Measurements from ENCODE around the gene ACER3.

Gene ACER3

GRCh38 chr11:76987203-76987602 lies 126.5 kb downstream of the ACER3 start:
- no peak overlapping the region for H3K4ac ChIP-seq (ENCODE audit: low read length)
- H2AK5ac ChIP-seq (ENCODE audit: low read depth, low read length): no peak overlapping the region
- H3K4me1 ChIP-seq (ENCODE audit: control insufficient read depth in 2 of 2, insufficient read depth in 1 of 2, low read depth in 1 of 2, low read length in 2 of 2): no peaks in the 10 kb centered on the region
- no peak overlapping the region for H3K23ac ChIP-seq (ENCODE audit: low read depth, low read length, poor library complexity)
- WGBS, 2 donors (ENCODE audit: extremely low coverage in 2 of 2, insufficient read length in 2 of 2, insufficient replicate concordance in 1 of 2): no CpG with 5 or more reads among the region's 1 CpG
- H2BK120ac ChIP-seq (ENCODE audit: low read depth, low read length): no peak overlapping the region
- no peak overlapping the region for H2BK5ac ChIP-seq (ENCODE audit: low read length)
- no peak overlapping the region for H3K9ac ChIP-seq (ENCODE audit: low read depth, low read length, poor library complexity)
- no peaks in the 10 kb centered on the region for H3K36me3 ChIP-seq (replicated peaks in 1 of 2; ENCODE audit: control insufficient read depth in 2 of 2, insufficient read depth in 2 of 2, low read length in 2 of 2)
- no peak overlapping the region for H3K4me2 ChIP-seq (ENCODE audit: insufficient read depth, low read length, poor library complexity, severe bottlenecking)
- no peak overlapping the region for H4K8ac ChIP-seq (ENCODE audit: low read depth, low read length)
- no peak overlapping the region for H3K18ac ChIP-seq (ENCODE audit: low read length)
- H3K27me3 ChIP-seq (ENCODE audit: control insufficient read depth in 3 of 3, insufficient read depth in 3 of 3, low read depth in 1 of 3, low read length in 3 of 3): no peaks in the 10 kb centered on the region
- DNase-seq (ENCODE audit: low spot score): no peak
- no peaks in the 10 kb centered on the region for H3K9me3 ChIP-seq (replicated peaks in 1 of 2; ENCODE audit: control insufficient read depth in 2 of 2, insufficient read depth in 1 of 2, low read depth in 1 of 2, low read length in 2 of 2)
- no peak overlapping the region for H2AFZ ChIP-seq (ENCODE audit: low read length)
- H3K27ac ChIP-seq (replicated peaks; ENCODE audit: low read length): no peak overlapping the region
- no peak overlapping the region for H3K4me3 ChIP-seq (ENCODE audit: low read length in 2 of 2)
- no peaks in the 10 kb centered on the region for H3K79me1 ChIP-seq (ENCODE audit: low read depth, low read length)
- H4K91ac ChIP-seq (ENCODE audit: low read depth, low read length, poor library complexity): no peak overlapping the region
- no peak overlapping the region for H3K14ac ChIP-seq (ENCODE audit: low read length)
- no peak overlapping the region for H2BK12ac ChIP-seq (ENCODE audit: low read length)
- H2BK15ac ChIP-seq (ENCODE audit: low read length): no peak overlapping the region

DNA sequence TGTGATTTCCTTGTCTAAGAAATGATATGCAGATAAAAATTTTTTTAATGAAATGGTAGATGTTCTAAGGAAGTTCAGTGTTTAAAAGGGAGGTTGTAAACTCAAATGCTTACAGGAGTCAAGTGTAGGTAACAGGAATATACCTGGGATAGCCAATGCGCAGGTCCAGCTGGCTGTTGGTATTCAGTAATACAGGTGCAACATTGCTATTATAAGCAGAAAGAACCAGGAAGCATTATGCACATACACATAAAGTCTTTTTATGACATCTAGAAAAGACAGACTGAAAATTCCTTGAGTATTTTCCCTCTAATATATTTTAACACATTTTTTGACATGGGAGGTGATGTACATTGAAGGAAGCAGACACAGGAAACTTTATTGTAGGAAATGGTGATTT lies 129.9 kb downstream of the ACER3 start:
- H2AK5ac ChIP-seq (ENCODE audit: low read depth, low read length): no peak overlapping the region
- no peak for DNase-seq (ENCODE audit: low spot score)
- H2BK15ac ChIP-seq (ENCODE audit: low read length): no peak overlapping the region
- no peaks in the 10 kb centered on the region for H3K9me3 ChIP-seq (replicated peaks in 1 of 2; ENCODE audit: control insufficient read depth in 2 of 2, insufficient read depth in 1 of 2, low read depth in 1 of 2, low read length in 2 of 2)
- H3K18ac ChIP-seq (ENCODE audit: low read length): no peak overlapping the region
- H2AFZ ChIP-seq (ENCODE audit: low read length): no peak overlapping the region
- H3K4me2 ChIP-seq (ENCODE audit: insufficient read depth, low read length, poor library complexity, severe bottlenecking): no peak overlapping the region
- H3K27me3 ChIP-seq (ENCODE audit: control insufficient read depth in 3 of 3, insufficient read depth in 3 of 3, low read depth in 1 of 3, low read length in 3 of 3): no peaks in the 10 kb centered on the region
- no peak overlapping the region for H3K23ac ChIP-seq (ENCODE audit: low read depth, low read length, poor library complexity)
- no peaks in the 10 kb centered on the region for H3K4me1 ChIP-seq (ENCODE audit: control insufficient read depth in 2 of 2, insufficient read depth in 1 of 2, low read depth in 1 of 2, low read length in 2 of 2)
- no peaks in the 10 kb centered on the region for H3K36me3 ChIP-seq (replicated peaks in 1 of 2; ENCODE audit: control insufficient read depth in 2 of 2, insufficient read depth in 2 of 2, low read length in 2 of 2)
- no peak overlapping the region for H3K27ac ChIP-seq (replicated peaks; ENCODE audit: low read length)
- H4K91ac ChIP-seq (ENCODE audit: low read depth, low read length, poor library complexity): no peak overlapping the region
- H3K4me3 ChIP-seq (ENCODE audit: low read length in 2 of 2): no peak overlapping the region
- no peak overlapping the region for H2BK5ac ChIP-seq (ENCODE audit: low read length)
- no peak overlapping the region for H2BK120ac ChIP-seq (ENCODE audit: low read depth, low read length)
- H3K4ac ChIP-seq (ENCODE audit: low read length): no peak overlapping the region
- no peak overlapping the region for H3K9ac ChIP-seq (ENCODE audit: low read depth, low read length, poor library complexity)
- H4K8ac ChIP-seq (ENCODE audit: low read depth, low read length): no peak overlapping the region
- H3K14ac ChIP-seq (ENCODE audit: low read length): no peak overlapping the region
- WGBS, 2 donors (ENCODE audit: extremely low coverage in 2 of 2, insufficient read length in 2 of 2, insufficient replicate concordance in 1 of 2): no CpG with 5 or more reads among the region's 1 CpG
- no peaks in the 10 kb centered on the region for H3K79me1 ChIP-seq (ENCODE audit: low read depth, low read length)
- H2BK12ac ChIP-seq (ENCODE audit: low read length): no peak overlapping the region

DNA sequence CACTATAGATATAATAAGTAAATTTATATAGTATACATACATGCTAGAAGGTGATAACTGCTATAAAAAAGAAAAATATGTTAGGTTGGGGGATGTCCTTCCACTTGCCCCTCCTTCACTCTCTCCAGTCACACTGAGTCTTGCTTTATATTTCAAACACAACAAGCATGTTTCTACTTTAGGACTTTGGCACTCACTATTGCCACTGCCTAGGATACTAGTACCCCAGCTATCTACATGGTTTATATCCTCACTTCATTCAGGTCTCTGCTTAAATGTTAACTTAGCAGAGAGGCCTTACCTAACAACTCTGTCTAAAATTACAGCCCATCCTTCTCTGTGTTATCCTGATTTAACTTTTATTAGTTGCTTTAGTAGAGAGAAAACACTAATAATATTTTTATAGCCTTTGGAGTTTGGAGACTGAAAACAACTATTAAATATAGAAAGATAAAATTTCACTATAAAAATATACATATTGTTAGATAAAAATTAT lies 134.4 kb downstream of the ACER3 start:
- Histone ChIP-seq H3K36me3 (replicated peaks in 1 of 2; ENCODE audit: control insufficient read depth in 2 of 2, insufficient read depth in 2 of 2, low read length in 2 of 2) (no peaks in the 10 kb centered on the region), H3K23ac (ENCODE audit: low read depth, low read length, poor library complexity) (no peak overlapping the region), H2BK120ac (ENCODE audit: low read depth, low read length) (no peak overlapping the region), H4K8ac (ENCODE audit: low read depth, low read length) (no peak overlapping the region), H3K9ac (ENCODE audit: low read depth, low read length, poor library complexity) (no peak overlapping the region), H3K27ac (replicated peaks; ENCODE audit: low read length) (no peak overlapping the region), H2BK15ac (ENCODE audit: low read length) (no peak overlapping the region), H2BK5ac (ENCODE audit: low read length) (no peak overlapping the region), H3K4me1 (ENCODE audit: control insufficient read depth in 2 of 2, insufficient read depth in 1 of 2, low read depth in 1 of 2, low read length in 2 of 2) (no peaks in the 10 kb centered on the region), H3K14ac (ENCODE audit: low read length) (no peak overlapping the region), H2AK5ac (ENCODE audit: low read depth, low read length) (no peak overlapping the region), H4K91ac (ENCODE audit: low read depth, low read length, poor library complexity) (no peak overlapping the region), H3K4me3 (ENCODE audit: low read length in 2 of 2) (no peak overlapping the region), H2BK12ac (ENCODE audit: low read length) (no peak overlapping the region), H3K4me2 (ENCODE audit: insufficient read depth, low read length, poor library complexity, severe bottlenecking) (no peak overlapping the region), H3K9me3 (replicated peaks in 1 of 2; ENCODE audit: control insufficient read depth in 2 of 2, insufficient read depth in 1 of 2, low read depth in 1 of 2, low read length in 2 of 2) (no peaks in the 10 kb centered on the region), H2AFZ (ENCODE audit: low read length) (no peak overlapping the region), H3K79me1 (ENCODE audit: low read depth, low read length) (no peaks in the 10 kb centered on the region), H3K18ac (ENCODE audit: low read length) (no peak overlapping the region), H3K27me3 (ENCODE audit: control insufficient read depth in 3 of 3, insufficient read depth in 3 of 3, low read depth in 1 of 3, low read length in 3 of 3) (no peaks in the 10 kb centered on the region), H3K4ac (ENCODE audit: low read length) (no peak overlapping the region)
- no peak for DNase-seq (ENCODE audit: low spot score)

DNA sequence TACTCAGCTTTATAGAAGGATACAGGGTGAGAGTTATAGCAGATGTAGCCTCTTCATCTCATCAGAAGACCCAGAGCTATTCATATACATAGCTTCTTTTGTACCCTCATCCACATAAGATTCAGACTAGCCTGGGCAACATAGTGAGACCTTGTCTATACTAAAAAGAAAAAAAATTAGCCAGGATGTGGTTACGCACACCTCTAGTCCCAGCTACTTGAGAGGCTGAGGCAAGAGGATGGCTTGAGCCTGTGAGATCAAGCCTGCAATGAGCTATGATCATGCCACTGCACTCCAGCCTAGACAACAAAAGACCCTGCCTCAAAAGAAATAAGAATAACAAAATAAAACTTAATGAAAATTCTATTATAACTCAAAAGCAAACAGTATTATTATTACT lies 136.8 kb downstream of the ACER3 start:
- no peak overlapping the region for H3K18ac ChIP-seq (ENCODE audit: low read length)
- no peaks in the 10 kb centered on the region for H3K79me1 ChIP-seq (ENCODE audit: low read depth, low read length)
- H3K4me1 ChIP-seq (ENCODE audit: control insufficient read depth in 2 of 2, insufficient read depth in 1 of 2, low read depth in 1 of 2, low read length in 2 of 2): no peaks in the 10 kb centered on the region
- H3K27me3 ChIP-seq (ENCODE audit: control insufficient read depth in 3 of 3, insufficient read depth in 3 of 3, low read depth in 1 of 3, low read length in 3 of 3): no peaks in the 10 kb centered on the region
- H2AK5ac ChIP-seq (ENCODE audit: low read depth, low read length): no peak overlapping the region
- no peak overlapping the region for H3K9ac ChIP-seq (ENCODE audit: low read depth, low read length, poor library complexity)
- no CpG with 5 or more reads among the region's 1 CpG for WGBS, 2 donors (ENCODE audit: extremely low coverage in 2 of 2, insufficient read length in 2 of 2, insufficient replicate concordance in 1 of 2)
- H2BK120ac ChIP-seq (ENCODE audit: low read depth, low read length): no peak overlapping the region
- H3K36me3 ChIP-seq (replicated peaks in 1 of 2; ENCODE audit: control insufficient read depth in 2 of 2, insufficient read depth in 2 of 2, low read length in 2 of 2): no peaks in the 10 kb centered on the region
- H4K91ac ChIP-seq (ENCODE audit: low read depth, low read length, poor library complexity): no peak overlapping the region
- no peak overlapping the region for H3K14ac ChIP-seq (ENCODE audit: low read length)
- H4K8ac ChIP-seq (ENCODE audit: low read depth, low read length): no peak overlapping the region
- no peak overlapping the region for H2BK5ac ChIP-seq (ENCODE audit: low read length)
- no peak overlapping the region for H3K4ac ChIP-seq (ENCODE audit: low read length)
- H2BK15ac ChIP-seq (ENCODE audit: low read length): no peak overlapping the region
- no peak overlapping the region for H3K4me3 ChIP-seq (ENCODE audit: low read length in 2 of 2)
- no peaks in the 10 kb centered on the region for H3K9me3 ChIP-seq (replicated peaks in 1 of 2; ENCODE audit: control insufficient read depth in 2 of 2, insufficient read depth in 1 of 2, low read depth in 1 of 2, low read length in 2 of 2)
- H3K27ac ChIP-seq (replicated peaks; ENCODE audit: low read length): no peak overlapping the region
- H3K4me2 ChIP-seq (ENCODE audit: insufficient read depth, low read length, poor library complexity, severe bottlenecking): no peak overlapping the region
- no peak overlapping the region for H3K23ac ChIP-seq (ENCODE audit: low read depth, low read length, poor library complexity)
- H2BK12ac ChIP-seq (ENCODE audit: low read length): no peak overlapping the region
- H2AFZ ChIP-seq (ENCODE audit: low read length): no peak overlapping the region
- DNase-seq (ENCODE audit: low spot score): no peak
